ENCODE data around the gene SELENOT. TPM values are rescaled to one million over a fixed set of nuclear protein-coding genes. Genes with fewer than 3 reads are reported as not detected.

SELENOT gene
- polyA plus RNA-seq, 1 of the 3 experiments (the other 2 are of a cell fraction), result 143 TPM

GRCh38 chr3:150564243-150564642 is 38.9 kb upstream of the SELENOT start (continued):
- no peak for TF ChIP-seq PBX3 (IDR thresholded peaks at IDR 0.05)

- H3K9ac ChIP-seq, result no peak overlapping the region
- H3K4me1 ChIP-seq (ENCODE audit: control insufficient read depth in 1 of 2, insufficient read depth in 2 of 2, low read depth in 1 of 2, low read length in 1 of 2), result no peaks in the 10 kb centered on the region; a peak in 1 of 4 replicates
- H3K9me2 ChIP-seq, result no peaks in the 10 kb centered on the region
- H2AFZ ChIP-seq (ENCODE audit: low read depth), result no peak overlapping the region
- no peaks in the 10 kb centered on the region for H3K79me2 ChIP-seq (ENCODE audit: insufficient read depth)
- peak overlapping the region in 1 of 2 experiments; percentile 29; a peak in 1 of 4 replicates for H3K27ac ChIP-seq (ENCODE audit: low read depth in 2 of 2, low read length in 1 of 2)
- H3K4me3 ChIP-seq (ENCODE audit: low read depth in 2 of 2, low read length in 1 of 2), result no peak overlapping the region
- CTCF ChIA-PET, result interaction anchor here (1.1 to 1.6 kb wide), 3 partner anchors 11 to 39 kb away, joined by 3 to 4 read pairs (median 3); no protein-coding TSS in a partner anchor
- POLR2A ChIA-PET, result interaction anchor here (1.2 kb wide), 1 partner anchor 27 kb away, joined by 3 read pairs; no protein-coding TSS in a partner anchor
- 53% methylated on average over 1 of the region's 1 CpG for WGBS (ENCODE audit: low lambda C conversion rate)
- H3K36me3 ChIP-seq (replicated peaks in 1 of 2; ENCODE audit: control insufficient read depth in 1 of 2, insufficient read depth in 2 of 2, low read length in 1 of 2), result peaks cover 74 to 76% of the 10 kb centered on the region in 2 experiments
- TF ChIP-seq NFIC (IDR thresholded peaks at IDR 0.05; ENCODE audit: borderline replicate concordance) (no peak), EP300 (IDR thresholded peaks at IDR 0.05; ENCODE audit: borderline replicate concordance in 1 of 2, low read depth in 1 of 2, low read length in 1 of 2) (no peak), TEAD4 (IDR thresholded peaks at IDR 0.05; ENCODE audit: borderline replicate concordance, insufficient read depth) (no peak), FOSL2 (IDR thresholded peaks at IDR 0.05; ENCODE audit: borderline replicate concordance, low read depth) (no peak), MXI1 (IDR thresholded peaks at IDR 0.05; ENCODE audit: low read depth, low read length) (no peak), USF1 (IDR thresholded peaks at IDR 0.05; ENCODE audit: borderline replicate concordance, low read depth) (no peak), RFX5 (IDR thresholded peaks at IDR 0.05; ENCODE audit: low read length) (no peak)
- peaks cover 13% of the 10 kb centered on the region for H3F3A ChIP-seq (replicated peaks; ENCODE audit: insufficient read depth)
- no peak for DNase-seq
- no peaks in the 10 kb centered on the region for H3K27me3 ChIP-seq (ENCODE audit: insufficient read depth)
- no peaks in the 10 kb centered on the region for H3K9me3 ChIP-seq
- no peak overlapping the region for H3K4me2 ChIP-seq
- H4K20me1 ChIP-seq (ENCODE audit: insufficient read depth), result no peaks in the 10 kb centered on the region
Measured at GRCh38 chr3:150567328-150567727, 35.8 kb upstream of the SELENOT start.

GRCh38 chr3:150577855-150578254 is 25.3 kb upstream of the SELENOT start:
- TF ChIP-seq POLR2AphosphoS5 (IDR thresholded peaks at IDR 0.05; ENCODE audit: low read depth, low read length) (no peak), SIN3A (IDR thresholded peaks at IDR 0.05; ENCODE audit: borderline replicate concordance, low read depth, low read length) (no peak), CTCF (IDR thresholded peaks at IDR 0.05) (0 out of 2 replicates have a peak, but pooled peaks have one; percentile 28), MXI1 (IDR thresholded peaks at IDR 0.05; ENCODE audit: low read depth, low read length) (no peak)
- no peaks in the 10 kb centered on the region for H3K9me3 ChIP-seq
- POLR2A ChIA-PET, result no interaction called here
- no peak overlapping the region for H3K4me2 ChIP-seq
- WGBS (ENCODE audit: low lambda C conversion rate), result 97% methylated on average over 1 of the region's 1 CpG
- no peak overlapping the region for H3K9ac ChIP-seq
- H3K9me2 ChIP-seq, result no peaks in the 10 kb centered on the region
- peaks cover 14% of the 10 kb centered on the region for H3F3A ChIP-seq (replicated peaks; ENCODE audit: insufficient read depth)
- H3K27me3 ChIP-seq (ENCODE audit: insufficient read depth), result no peaks in the 10 kb centered on the region
- no peaks in the 10 kb centered on the region for H3K4me1 ChIP-seq (ENCODE audit: control insufficient read depth in 1 of 2, insufficient read depth in 2 of 2, low read depth in 1 of 2, low read length in 1 of 2)
- CTCF ChIA-PET, result interaction anchor here (1.6 kb wide), 1 partner anchor 21 kb away, joined by 5 read pairs; no protein-coding TSS in a partner anchor
- no peak overlapping the region for H3K27ac ChIP-seq (ENCODE audit: low read depth in 2 of 2, low read length in 1 of 2)
- no peak overlapping the region for H3K4me3 ChIP-seq (ENCODE audit: low read depth in 2 of 2, low read length in 1 of 2)
- no peaks in the 10 kb centered on the region for H4K20me1 ChIP-seq (ENCODE audit: insufficient read depth)
- DNase-seq, result no peak
- peaks cover 12% of the 10 kb centered on the region; the same call in 1 of the 2 replicates for H3K79me2 ChIP-seq (ENCODE audit: insufficient read depth)
- H2AFZ ChIP-seq (ENCODE audit: low read depth), result no peak overlapping the region
- H3K36me3 ChIP-seq (replicated peaks in 1 of 2; ENCODE audit: control insufficient read depth in 1 of 2, insufficient read depth in 2 of 2, low read length in 1 of 2), result peaks cover 51 to 71% of the 10 kb centered on the region in 2 experiments

Measured in SK-N-SH (cell line).